HepG2 (cell line): ENCODE results near the gene CCDC120. TPM values are rescaled to one million over a fixed set of nuclear protein-coding genes. Genes with fewer than 3 reads are reported as not detected.

Experiments
- AGO2 ChIP-seq: fragments of 200-400 bp; formaldehyde crosslinking; optimal IDR thresholded peaks from 2 replicates; pipeline ENCODE3; 2017; ENCODE audit warnings: mild to moderate bottlenecking, low read depth, low read length, moderate library complexity
- ARNT2 ChIP-seq: sonication (generic); formaldehyde crosslinking; IDR thresholded peaks from 2 replicates; pipeline ENCODE4 v1.8.0; 2022; ENCODE audit warnings: mild to moderate bottlenecking, low read depth, missing genetic modification reagents, moderate library complexity
- DR1 ChIP-seq: sonication (generic); formaldehyde crosslinking; IDR thresholded peaks from 2 replicates; pipeline ENCODE4 v1.8.0; 2021; ENCODE audit warnings: mild to moderate bottlenecking, missing genetic modification reagents, inconsistent platforms
- EHMT2 ChIP-seq: fragments of 200-600 bp; sonication (generic); IDR thresholded peaks from 2 replicates; pipeline ENCODE4 v1.7.0; 2017; ENCODE audit warnings: antibody characterized with exemption, low read depth, low read length, borderline replicate concordance
- ELK4 ChIP-seq: sonication (generic); formaldehyde crosslinking; IDR thresholded peaks from 2 replicates; pipeline ENCODE4 v1.9.0; 2021; ENCODE audit warnings: missing genetic modification reagents, borderline replicate concordance
- ETS1 ChIP-seq: sonication (generic); formaldehyde crosslinking; IDR thresholded peaks from 2 replicates; pipeline ENCODE4 v1.4.0; 2020; ENCODE audit warnings: missing genetic modification reagents
- FOXK1 ChIP-seq: sonication (generic); formaldehyde crosslinking; IDR thresholded peaks from 2 replicates; pipeline ENCODE4 v1.4.0; 2020; ENCODE audit warnings: low read depth, missing genetic modification reagents, borderline replicate concordance
- GABPA ChIP-seq, 2 experiments: IDR thresholded peaks; 2 replicates each; pipeline ENCODE4 v1.6.1; 2011 to 2016; ENCODE audit warnings: low read depth in 2 of 2, low read length in 1 of 2, missing biosample characterization in 1 of 2, missing genetic modification characterization in 1 of 2
- GLI4 ChIP-seq: sonication (generic); formaldehyde crosslinking; IDR thresholded peaks from 2 replicates; pipeline ENCODE4 v1.5.1; 2020; ENCODE audit warnings: missing genetic modification reagents, mild to moderate bottlenecking, moderate library complexity, borderline replicate concordance
- HCFC1 ChIP-seq: fragments of 150-350 bp; IDR thresholded peaks from 2 replicates; pipeline ENCODE4 v1.6.1; 2014; ENCODE audit warnings: low read depth, low read length
- JUN ChIP-seq: sonication (generic); formaldehyde crosslinking; IDR thresholded peaks from 2 replicates; pipeline ENCODE4 v1.4.0; 2020; ENCODE audit warnings: mild to moderate bottlenecking, missing genetic modification reagents
- JUND ChIP-seq: sonication (generic); formaldehyde crosslinking; IDR thresholded peaks from 2 replicates; pipeline ENCODE4 v1.8.0; 2022; ENCODE audit warnings: mild to moderate bottlenecking, missing genetic modification reagents
- KLF11 ChIP-seq: IDR thresholded peaks from 2 replicates; pipeline ENCODE4 v1.6.1; 2016; ENCODE audit warnings: missing compliant biosample characterization
- PHF21A ChIP-seq: sonication (generic); formaldehyde crosslinking; IDR thresholded peaks from 2 replicates; pipeline ENCODE4 v1.5.0; 2020; ENCODE audit warnings: mild to moderate bottlenecking, missing genetic modification reagents
- POLR2A ChIP-seq, 2 experiments: IDR thresholded peaks; 2 replicates each; pipeline ENCODE4 v1.6.1; 2011; ENCODE audit warnings: low read depth in 2 of 2, low read length in 2 of 2, mild to moderate bottlenecking in 1 of 2, moderate library complexity in 1 of 2; ENCODE audit not compliant: insufficient read depth in 1 of 2
- POLR2AphosphoS5 ChIP-seq: IDR thresholded peaks from 2 replicates; pipeline ENCODE4 v1.6.1; 2012; ENCODE audit warnings: low read depth, low read length
- SMC3 ChIP-seq: IDR thresholded peaks from 2 replicates; pipeline ENCODE4 v1.6.1; 2011; ENCODE audit warnings: low read length, improper control_type of control experiment
- SP1 ChIP-seq, 2 experiments: fragments of 450-650 bp in 1 of 2; sonication (generic) in 1 of 2; formaldehyde crosslinking in 1 of 2; IDR thresholded peaks; 2 replicates each; pipeline versions ENCODE4 v1.4.0 to v1.6.1; 2016 to 2020; ENCODE audit warnings: missing genetic modification reagents in 1 of 2
- SRY ChIP-seq: sonication (generic); formaldehyde crosslinking; IDR thresholded peaks from 2 replicates; pipeline ENCODE4 v1.8.0; 2022; ENCODE audit warnings: mild to moderate bottlenecking, missing genetic modification reagents
- ZNF207 ChIP-seq: fragments of 450-650 bp; IDR thresholded peaks from 2 replicates; pipeline ENCODE4 v1.6.1; 2016; ENCODE audit warnings: antibody characterized with exemption, borderline replicate concordance
- ZNF264 ChIP-seq: sonication (generic); formaldehyde crosslinking; IDR thresholded peaks from 2 replicates; pipeline ENCODE4 v1.4.0; 2020; ENCODE audit warnings: missing genetic modification reagents
- ZNF431 ChIP-seq: sonication (generic); formaldehyde crosslinking; IDR thresholded peaks from 2 replicates; pipeline ENCODE4 v1.9.0; 2022; ENCODE audit warnings: missing genetic modification reagents, low read depth, mild to moderate bottlenecking, borderline replicate concordance
- ZNF839 ChIP-seq: sonication (generic); formaldehyde crosslinking; IDR thresholded peaks from 2 replicates; pipeline ENCODE4 v1.4.0; 2020; ENCODE audit warnings: missing genetic modification reagents, mild to moderate bottlenecking, borderline replicate concordance
- polyA plus RNA-seq, 8 experiments: library from polyadenylated mRNA; depleted of rRNA in 3 of 8; stranded (reverse) in 7 of 8; unstranded in 1 of 8; fragments of >200 nt; fragmentation: Illumina TruSeq in 4 of 8; extraction: Trizol in 4 of 8; gene quantifications; 2 replicates each; pipeline versions ENCODE4 v1.2.1 to v1.2.3, GENCODE V29; 2011 to 2016; ENCODE audit warnings: low read depth in 4 of 8, missing spikeins in 1 of 8, mixed read lengths in 1 of 8; ENCODE audit not compliant: insufficient read depth in 1 of 8
- total RNA-seq, 5 experiments: library from RNA; depleted of rRNA; stranded (reverse); fragments of >200 nt; fragmentation: Illumina TruSeq; extraction: Trizol; gene quantifications; 2 replicates each; pipeline ENCODE4 v1.2.3, GENCODE V29; 2016; ENCODE audit warnings: low read depth in 1 of 5
- TF ChIP-seq, protein P1 (sequence below): sonication (generic); formaldehyde crosslinking; IDR thresholded peaks from 2 replicates; pipeline ENCODE4 v1.4.0; 2020; ENCODE audit warnings: missing genetic modification reagents
- TF ChIP-seq, protein P2 (sequence below): sonication (generic); formaldehyde crosslinking; IDR thresholded peaks from 2 replicates; pipeline ENCODE4 v1.4.0; 2020; ENCODE audit warnings: missing genetic modification reagents

Gene CCDC120
- total and polyA plus RNA-seq, 2 of the 13 experiments (the other 11 are each of a cell fraction or from before 2014, with no cell fraction given): 0.89 to 3.2 TPM

GRCh38 chrX:49079489-49080428 is 21.0 kb downstream of the CCDC120 start, which contains the start of gene WDR45 (continued):
- TF ChIP-seq DR1 (CRISPR knock-in tag): 0 out of 2 replicates have a peak, but pooled peaks have one; percentile 47
- TF ChIP-seq, protein P1, sequence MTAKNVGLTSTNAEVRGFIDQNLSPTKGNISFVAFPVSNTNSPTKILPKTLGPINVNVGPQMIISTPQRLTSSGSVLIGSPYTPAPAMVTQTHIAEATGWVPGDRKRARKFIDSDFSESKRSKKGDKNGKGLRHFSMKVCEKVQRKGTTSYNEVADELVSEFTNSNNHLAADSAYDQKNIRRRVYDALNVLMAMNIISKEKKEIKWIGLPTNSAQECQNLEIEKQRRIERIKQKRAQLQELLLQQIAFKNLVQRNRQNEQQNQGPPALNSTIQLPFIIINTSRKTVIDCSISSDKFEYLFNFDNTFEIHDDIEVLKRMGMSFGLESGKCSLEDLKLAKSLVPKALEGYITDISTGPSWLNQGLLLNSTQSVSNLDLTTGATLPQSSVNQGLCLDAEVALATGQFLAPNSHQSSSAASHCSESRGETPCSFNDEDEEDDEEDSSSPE (CRISPR knock-in tag): peak; percentile 64
- no peak for TF ChIP-seq HCFC1
- TF ChIP-seq PHF21A (CRISPR knock-in tag): no peak
- peak; percentile 87 for TF ChIP-seq JUND (CRISPR knock-in tag)
- TF ChIP-seq POLR2AphosphoS5: peak; percentile 63
- no peak for TF ChIP-seq ZNF839 (CRISPR knock-in tag)
- TF ChIP-seq SP1 (IDR thresholded peaks at IDR 0.05): no peak
- no peak for TF ChIP-seq SP1 (CRISPR knock-in tag; IDR thresholded peaks at IDR 0.05)
- TF ChIP-seq GLI4 (CRISPR knock-in tag): no peak
- TF ChIP-seq ETS1 (CRISPR knock-in tag): no peak
- TF ChIP-seq, protein P2, sequence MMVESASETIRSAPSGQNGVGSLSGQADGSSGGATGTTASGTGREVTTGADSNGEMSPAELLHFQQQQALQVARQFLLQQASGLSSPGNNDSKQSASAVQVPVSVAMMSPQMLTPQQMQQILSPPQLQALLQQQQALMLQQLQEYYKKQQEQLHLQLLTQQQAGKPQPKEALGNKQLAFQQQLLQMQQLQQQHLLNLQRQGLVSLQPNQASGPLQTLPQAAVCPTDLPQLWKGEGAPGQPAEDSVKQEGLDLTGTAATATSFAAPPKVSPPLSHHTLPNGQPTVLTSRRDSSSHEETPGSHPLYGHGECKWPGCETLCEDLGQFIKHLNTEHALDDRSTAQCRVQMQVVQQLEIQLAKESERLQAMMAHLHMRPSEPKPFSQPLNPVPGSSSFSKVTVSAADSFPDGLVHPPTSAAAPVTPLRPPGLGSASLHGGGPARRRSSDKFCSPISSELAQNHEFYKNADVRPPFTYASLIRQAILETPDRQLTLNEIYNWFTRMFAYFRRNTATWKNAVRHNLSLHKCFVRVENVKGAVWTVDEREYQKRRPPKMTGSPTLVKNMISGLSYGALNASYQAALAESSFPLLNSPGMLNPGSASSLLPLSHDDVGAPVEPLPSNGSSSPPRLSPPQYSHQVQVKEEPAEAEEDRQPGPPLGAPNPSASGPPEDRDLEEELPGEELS: no peak
- TF ChIP-seq GABPA (IDR thresholded peaks at IDR 0.05; ENCODE audit: low read depth, low read length): peak; percentile 72
- TF ChIP-seq GABPA (CRISPR knock-in tag; IDR thresholded peaks at IDR 0.05; ENCODE audit: low read depth): peak; percentile 92
- 0 out of 2 replicates have a peak, but pooled peaks have one; percentile 37 for TF ChIP-seq SRY (CRISPR knock-in tag)
- peak in 1 of 2 experiments; percentile 47; a peak in 3 of 4 replicates for TF ChIP-seq POLR2A (IDR thresholded peaks at IDR 0.05; ENCODE audit: insufficient read depth in 1 of 2, low read depth in 2 of 2, low read length in 2 of 2)
- no peak for TF ChIP-seq ARNT2 (CRISPR knock-in tag)
- no peak for TF ChIP-seq KLF11 (CRISPR knock-in tag)
- no peak for TF ChIP-seq EHMT2
- peak; percentile 71; the same call in 1 of the 2 replicates for TF ChIP-seq JUN (CRISPR knock-in tag)
- no peak for TF ChIP-seq SMC3
- TF ChIP-seq ELK4: no peak
- peak; percentile 89 for TF ChIP-seq FOXK1 (CRISPR knock-in tag)
- TF ChIP-seq AGO2: peak; percentile 48
- no peak for TF ChIP-seq ZNF431 (CRISPR knock-in tag)
- TF ChIP-seq ZNF207: no peak
- no peak for TF ChIP-seq ZNF264 (CRISPR knock-in tag)
